C4-2B (cell line): Measurements from ENCODE around the gene ARAP2.

Experiments
- H3K27ac ChIP-seq: fragments of 450-650 bp; 2 replicates; pipeline ENCODE4 v1.5.1; 2017
- ZFX ChIP-seq: fragments of 450-650 bp; IDR thresholded peaks from 2 replicates; pipeline ENCODE4 v1.6.1; 2017
- TF ChIP-seq, protein P1 (sequence below): fragments of 450-650 bp; conservative IDR thresholded peaks from 2 replicates; pipeline ENCODE4 v1.5.1; 2017; ENCODE audit warnings: mild to moderate bottlenecking

ARAP2 gene

GRCh38 chr4:36207367-36207766 is 36.9 kb downstream of the ARAP2 start:
- H3K27ac ChIP-seq: no peak overlapping the region
- TF ChIP-seq ZFX: no peak
- TF ChIP-seq, protein P1, sequence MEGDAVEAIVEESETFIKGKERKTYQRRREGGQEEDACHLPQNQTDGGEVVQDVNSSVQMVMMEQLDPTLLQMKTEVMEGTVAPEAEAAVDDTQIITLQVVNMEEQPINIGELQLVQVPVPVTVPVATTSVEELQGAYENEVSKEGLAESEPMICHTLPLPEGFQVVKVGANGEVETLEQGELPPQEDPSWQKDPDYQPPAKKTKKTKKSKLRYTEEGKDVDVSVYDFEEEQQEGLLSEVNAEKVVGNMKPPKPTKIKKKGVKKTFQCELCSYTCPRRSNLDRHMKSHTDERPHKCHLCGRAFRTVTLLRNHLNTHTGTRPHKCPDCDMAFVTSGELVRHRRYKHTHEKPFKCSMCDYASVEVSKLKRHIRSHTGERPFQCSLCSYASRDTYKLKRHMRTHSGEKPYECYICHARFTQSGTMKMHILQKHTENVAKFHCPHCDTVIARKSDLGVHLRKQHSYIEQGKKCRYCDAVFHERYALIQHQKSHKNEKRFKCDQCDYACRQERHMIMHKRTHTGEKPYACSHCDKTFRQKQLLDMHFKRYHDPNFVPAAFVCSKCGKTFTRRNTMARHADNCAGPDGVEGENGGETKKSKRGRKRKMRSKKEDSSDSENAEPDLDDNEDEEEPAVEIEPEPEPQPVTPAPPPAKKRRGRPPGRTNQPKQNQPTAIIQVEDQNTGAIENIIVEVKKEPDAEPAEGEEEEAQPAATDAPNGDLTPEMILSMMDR: no peak

DNA sequence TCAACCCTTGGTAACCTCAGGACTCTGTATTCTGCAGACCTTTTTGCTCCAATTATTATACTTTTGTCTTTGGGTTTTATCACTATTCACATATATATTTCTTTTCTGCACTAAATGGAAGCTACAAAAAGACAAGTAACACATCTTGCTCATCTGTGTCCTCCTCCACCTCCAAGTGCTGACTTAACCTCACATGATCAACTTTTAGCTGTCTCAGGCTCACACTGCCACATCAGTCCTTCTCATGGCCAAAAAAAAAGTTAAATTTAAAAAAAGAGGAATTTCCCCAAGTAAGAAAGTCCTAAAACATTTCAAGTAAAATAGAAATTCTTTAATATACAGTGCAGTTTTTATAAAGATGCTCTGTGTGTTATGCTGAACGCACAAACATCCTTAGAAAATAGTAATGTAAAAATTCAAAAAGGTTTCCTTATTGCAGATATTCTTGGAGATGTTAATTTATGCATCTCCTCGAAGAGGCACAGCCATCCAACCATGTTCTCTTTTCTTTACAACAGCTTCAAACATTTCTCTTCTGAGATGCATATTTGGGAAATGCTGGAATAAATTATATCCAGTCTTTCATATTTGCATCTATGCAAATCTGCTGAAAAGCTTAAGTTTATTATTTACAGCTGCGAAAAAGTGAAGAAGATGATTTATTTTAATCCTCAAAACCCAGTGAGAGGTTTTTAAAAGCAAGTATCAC is 37.6 kb downstream of the ARAP2 start:
- TF ChIP-seq ZFX: no peak
- TF ChIP-seq, protein P1: no peak
- H3K27ac ChIP-seq: no peak overlapping the region

DNA sequence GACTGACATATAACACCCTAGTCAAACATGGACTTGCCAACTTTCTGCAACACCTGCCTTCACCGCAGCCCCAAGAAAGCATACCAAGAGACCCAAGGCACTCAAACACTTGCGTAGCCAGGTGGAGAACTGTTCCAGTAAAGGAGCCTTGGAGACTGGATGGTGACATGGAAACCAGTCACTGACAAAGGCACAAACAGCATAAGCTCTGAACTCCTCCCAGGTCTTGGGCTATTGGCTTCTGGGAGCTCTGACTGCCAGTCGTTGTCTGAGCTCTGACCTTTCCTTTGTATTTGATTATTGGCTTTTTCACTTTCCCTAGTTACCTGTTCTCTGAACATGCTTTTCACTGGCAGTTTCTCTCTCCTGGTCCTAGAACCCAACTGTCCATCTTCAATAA is 38.3 kb downstream of the ARAP2 start:
- no peak overlapping the region for H3K27ac ChIP-seq
- TF ChIP-seq ZFX: no peak
- TF ChIP-seq, protein P1: no peak

- no peak for TF ChIP-seq ZFX
- TF ChIP-seq, protein P1: no peak
Observed at GRCh38 chr4:36198861-36199260, 45.5 kb downstream of the ARAP2 start.

DNA sequence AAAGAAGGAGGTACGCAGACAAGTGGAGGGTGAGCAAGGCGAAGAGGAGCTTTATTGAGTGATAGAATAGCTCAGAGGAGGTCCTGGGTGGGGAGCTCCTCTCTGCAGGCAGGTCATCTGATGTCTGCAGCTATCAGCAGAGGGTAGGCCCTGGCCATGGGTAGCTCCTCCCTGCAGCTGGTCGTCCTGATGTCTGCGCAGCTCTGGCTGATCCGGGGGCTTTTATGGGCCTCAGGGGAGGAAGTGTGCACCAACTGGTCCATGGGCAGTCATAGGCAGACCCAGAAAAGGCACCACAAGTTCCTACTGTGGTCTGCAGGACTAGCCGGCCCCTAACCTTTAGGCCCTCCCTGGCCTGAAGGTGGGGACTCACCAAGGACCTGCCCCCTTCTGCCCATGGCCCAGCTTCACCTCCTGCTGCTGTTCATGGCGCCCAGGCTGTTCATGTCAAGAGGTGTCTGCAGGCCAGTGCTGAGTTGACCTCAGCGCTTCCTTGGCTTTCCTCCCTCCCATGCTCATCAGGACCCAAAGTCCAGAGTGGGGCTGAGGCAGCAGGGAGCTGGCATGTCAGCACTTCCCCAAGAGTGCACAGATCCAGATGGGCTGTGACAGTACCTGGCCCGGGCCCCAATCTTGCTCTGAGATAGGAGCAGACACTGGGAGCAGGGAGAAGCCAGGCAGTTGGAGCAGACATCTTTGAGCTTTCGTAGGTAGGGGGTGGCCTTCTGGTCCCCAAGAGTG is 46.1 kb downstream of the ARAP2 start:
- H3K27ac ChIP-seq: no peak overlapping the region
- TF ChIP-seq, protein P1: no peak
- TF ChIP-seq ZFX: no peak

More at GRCh38 chr4:36198861-36199260, 45.5 kb downstream of the ARAP2 start:
- H3K27ac ChIP-seq: no peak overlapping the region

DNA sequence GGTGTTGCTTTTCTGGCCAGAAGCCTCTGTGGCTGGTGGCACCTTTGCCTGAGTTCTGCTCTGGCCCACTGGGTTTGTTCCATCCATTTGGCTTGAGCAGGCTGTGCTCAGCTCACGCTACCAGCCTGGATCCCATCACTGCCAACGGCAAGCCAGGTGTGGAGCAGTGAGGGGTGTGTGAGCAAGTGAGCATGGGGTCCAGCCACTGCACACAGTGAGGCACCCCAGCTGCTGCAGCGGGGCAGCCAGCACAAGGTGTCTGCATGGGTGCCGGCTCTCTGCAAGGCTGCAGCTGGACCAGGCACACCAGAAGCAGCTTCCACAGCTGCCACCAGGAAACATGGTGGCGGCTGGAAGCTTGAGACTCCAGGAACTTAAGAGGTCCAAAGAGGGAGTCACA is 46.8 kb downstream of the ARAP2 start:
- H3K27ac ChIP-seq: no peak overlapping the region
- TF ChIP-seq ZFX: no peak
- TF ChIP-seq, protein P1: no peak

DNA sequence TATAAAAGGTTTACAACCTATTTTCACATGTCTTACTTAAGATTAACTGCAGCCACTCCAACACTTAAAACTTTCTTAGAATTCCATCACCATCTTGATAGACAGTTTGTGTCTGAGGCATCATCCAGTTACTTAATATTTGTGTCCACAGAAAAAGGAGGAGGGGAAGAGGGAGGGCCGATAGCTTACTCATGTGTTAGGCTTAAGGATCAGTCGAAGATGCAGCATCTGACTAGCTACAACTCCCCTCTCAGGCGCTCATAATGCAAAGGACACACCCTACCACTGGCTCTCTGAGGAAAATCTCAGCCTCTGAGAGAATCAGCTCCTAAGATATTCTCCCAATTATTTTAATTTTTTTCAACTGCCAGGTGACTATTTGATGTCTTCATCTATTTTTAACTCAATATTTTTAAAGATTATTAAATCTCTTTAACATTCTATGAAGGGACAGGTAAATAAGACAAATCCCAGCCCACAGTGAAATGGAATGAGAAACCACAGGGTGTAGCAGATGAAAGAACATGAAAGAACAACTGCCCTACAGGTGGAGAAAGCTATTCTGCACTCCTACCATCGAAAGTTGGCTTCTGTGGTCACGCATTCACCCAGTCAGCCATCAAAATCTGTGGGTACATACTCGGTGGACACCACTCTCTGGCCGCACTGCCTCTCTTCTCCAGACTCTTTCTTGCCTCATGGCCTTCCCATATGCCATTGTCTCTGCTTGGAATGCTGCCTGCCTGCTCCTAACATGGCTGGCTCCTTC is 48.0 kb downstream of the ARAP2 start:
- no peak overlapping the region for H3K27ac ChIP-seq
- no peak for TF ChIP-seq ZFX
- TF ChIP-seq, protein P1: no peak
